Activated CD8-positive, alpha-beta memory T cell treated with anti-CD3 and anti-CD28 coated beads for 48 hours (primary cell): ENCODE results near the gene SERPINE1.
"Not testable (repeated sequence)": the region's sequence is repeated elsewhere in the genome, so short reads cannot be mapped to it uniquely, and the experiment has no call there.

Experiments
- DNase-seq, 3 experiments: peaks; one replicate each; pipeline ENCODE4 v3.0.0-alpha.2; 2020; ENCODE audit warnings: low read depth in 2 of 3, low spot score in 2 of 3

SERPINE1 gene

GRCh38 chr7:101126651-101127459 is at the start of gene SERPINE1:
Gene SERPINE1, plus strand, starts transcription at chr7:101127104. Its CDS starts 1,290 bp downstream, at chr7:101128394.
- DNase-seq, result peak in 1 of 3 experiments; percentile 38

GRCh38 chr7:101077303-101078086 is 49.4 kb upstream of the SERPINE1 start:
- peak; percentile 61 to 78 (median 65) for DNase-seq

- no peak for DNase-seq
Measured at GRCh38 chr7:101081432-101081831, 45.5 kb upstream of the SERPINE1 start.

GRCh38 chr7:101084865-101085161 is 42.1 kb upstream of the SERPINE1 start:
- DNase-seq, result no peak

- peak; percentile 50 to 72 (median 69) for DNase-seq
Measured at GRCh38 chr7:101085162-101085964, 41.5 kb upstream of the SERPINE1 start, which contains the start of gene TRIM56. Gene TRIM56, plus strand, starts transcription at chr7:101085481. Its CDS starts 1,832 bp downstream, at chr7:101087313.

GRCh38 chr7:101087334-101088068 is 39.4 kb upstream of the SERPINE1 start:
- DNase-seq, result no peak

GRCh38 chr7:101088069-101088425 is 38.9 kb upstream of the SERPINE1 start:
- no peak for DNase-seq

GRCh38 chr7:101088858-101089529 is 37.9 kb upstream of the SERPINE1 start:
- no peak for DNase-seq

- no peak for DNase-seq
Measured at GRCh38 chr7:101089876-101090275, 37.0 kb upstream of the SERPINE1 start.

- DNase-seq, result not testable (repeated sequence)
Measured at GRCh38 chr7:101092266-101092905, 34.5 kb upstream of the SERPINE1 start.

- DNase-seq, result no peak
Measured at GRCh38 chr7:101093906-101094305, 33.0 kb upstream of the SERPINE1 start.

- no peak for DNase-seq
Measured at GRCh38 chr7:101094376-101094775, 32.5 kb upstream of the SERPINE1 start.

GRCh38 chr7:101094791-101095375 is 32.0 kb upstream of the SERPINE1 start:
- DNase-seq, result no peak

- no peak for DNase-seq
Measured at GRCh38 chr7:101096331-101096956, 30.5 kb upstream of the SERPINE1 start.

- DNase-seq, result no peak
Measured at GRCh38 chr7:101096957-101097347, 30.0 kb upstream of the SERPINE1 start.

- DNase-seq, result no peak
Measured at GRCh38 chr7:101097561-101097960, 29.3 kb upstream of the SERPINE1 start.

- DNase-seq, result peak in 2 of 3 experiments; percentile 10 to 22
Measured at GRCh38 chr7:101099969-101100781, 26.7 kb upstream of the SERPINE1 start.
